PFSK-1 (cell line): ENCODE measurements around the gene EXOC4.

ENCODE experiments used
- FOXP2 ChIP-seq: optimal IDR thresholded peaks from 2 replicates; pipeline ENCODE3; 2011; ENCODE audit warnings: borderline replicate concordance, control low read depth, inconsistent platforms; ENCODE audit not compliant: insufficient read depth; ENCODE audit errors: extremely low read length, extremely low read depth
- POLR2AphosphoS5 ChIP-seq: IDR thresholded peaks from 2 replicates; pipeline ENCODE4 v1.6.1; 2012; ENCODE audit warnings: low read depth, mild to moderate bottlenecking, control low read depth, low read length, moderate library complexity
- SIN3A ChIP-seq: IDR thresholded peaks from 2 replicates; pipeline ENCODE4 v1.6.1; 2012; ENCODE audit warnings: mild to moderate bottlenecking, low read length, moderate library complexity, borderline replicate concordance; ENCODE audit not compliant: insufficient read depth
- TAF1 ChIP-seq: IDR thresholded peaks from 2 replicates; pipeline ENCODE4 v1.6.1; 2012; ENCODE audit warnings: low read length, control low read depth, borderline replicate concordance; ENCODE audit not compliant: insufficient read depth
- TF ChIP-seq, protein P1 (sequence below), 2 experiments: IDR thresholded peaks; 2 replicates each; pipeline versions ENCODE4 v1.6.1 to v1.8.0; 2011 to 2012; ENCODE audit warnings: low read depth in 2 of 2, low read length in 2 of 2, control low read depth in 1 of 2, inconsistent platforms in 1 of 2, mild to moderate bottlenecking in 1 of 2, moderate library complexity in 1 of 2; ENCODE audit not compliant: insufficient read depth in 1 of 2

The EXOC4 gene

DNA sequence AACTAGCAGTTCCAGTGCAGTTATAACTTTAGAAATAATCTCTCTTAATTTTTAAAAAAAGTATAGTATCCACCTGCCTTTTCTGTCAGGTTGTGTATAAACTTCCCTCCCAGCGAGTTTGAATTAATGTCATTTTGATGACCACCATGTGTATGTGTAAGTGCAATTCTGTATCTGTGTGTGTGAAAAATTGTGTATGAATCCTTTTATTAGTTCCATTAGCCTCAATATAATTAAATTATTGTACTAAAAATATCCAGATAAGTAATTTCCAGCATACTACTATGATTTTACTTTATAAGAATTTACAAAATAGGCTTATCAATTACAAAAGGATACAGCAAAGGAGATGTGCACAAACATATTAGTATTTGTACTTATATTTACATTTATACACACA is 453.1 kb downstream of the EXOC4 start:
- no peak for TF ChIP-seq TAF1
- TF ChIP-seq, protein P1, sequence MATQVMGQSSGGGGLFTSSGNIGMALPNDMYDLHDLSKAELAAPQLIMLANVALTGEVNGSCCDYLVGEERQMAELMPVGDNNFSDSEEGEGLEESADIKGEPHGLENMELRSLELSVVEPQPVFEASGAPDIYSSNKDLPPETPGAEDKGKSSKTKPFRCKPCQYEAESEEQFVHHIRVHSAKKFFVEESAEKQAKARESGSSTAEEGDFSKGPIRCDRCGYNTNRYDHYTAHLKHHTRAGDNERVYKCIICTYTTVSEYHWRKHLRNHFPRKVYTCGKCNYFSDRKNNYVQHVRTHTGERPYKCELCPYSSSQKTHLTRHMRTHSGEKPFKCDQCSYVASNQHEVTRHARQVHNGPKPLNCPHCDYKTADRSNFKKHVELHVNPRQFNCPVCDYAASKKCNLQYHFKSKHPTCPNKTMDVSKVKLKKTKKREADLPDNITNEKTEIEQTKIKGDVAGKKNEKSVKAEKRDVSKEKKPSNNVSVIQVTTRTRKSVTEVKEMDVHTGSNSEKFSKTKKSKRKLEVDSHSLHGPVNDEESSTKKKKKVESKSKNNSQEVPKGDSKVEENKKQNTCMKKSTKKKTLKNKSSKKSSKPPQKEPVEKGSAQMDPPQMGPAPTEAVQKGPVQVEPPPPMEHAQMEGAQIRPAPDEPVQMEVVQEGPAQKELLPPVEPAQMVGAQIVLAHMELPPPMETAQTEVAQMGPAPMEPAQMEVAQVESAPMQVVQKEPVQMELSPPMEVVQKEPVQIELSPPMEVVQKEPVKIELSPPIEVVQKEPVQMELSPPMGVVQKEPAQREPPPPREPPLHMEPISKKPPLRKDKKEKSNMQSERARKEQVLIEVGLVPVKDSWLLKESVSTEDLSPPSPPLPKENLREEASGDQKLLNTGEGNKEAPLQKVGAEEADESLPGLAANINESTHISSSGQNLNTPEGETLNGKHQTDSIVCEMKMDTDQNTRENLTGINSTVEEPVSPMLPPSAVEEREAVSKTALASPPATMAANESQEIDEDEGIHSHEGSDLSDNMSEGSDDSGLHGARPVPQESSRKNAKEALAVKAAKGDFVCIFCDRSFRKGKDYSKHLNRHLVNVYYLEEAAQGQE (IDR thresholded peaks at IDR 0.05; ENCODE audit: insufficient read depth in 1 of 2, low read depth in 2 of 2, low read length in 2 of 2), result no peak

- TF ChIP-seq SIN3A (no peak), POLR2AphosphoS5 (no peak), FOXP2 (no peak), TAF1 (no peak)
- TF ChIP-seq, protein P1 (IDR thresholded peaks at IDR 0.05; ENCODE audit: insufficient read depth in 1 of 2, low read depth in 2 of 2, low read length in 2 of 2), result no peak
Observed at GRCh38 chr7:133709036-133709880, 456.4 kb downstream of the EXOC4 start.

GRCh38 chr7:133712544-133712943 is 459.7 kb downstream of the EXOC4 start:
- no peak for TF ChIP-seq POLR2AphosphoS5
- TF ChIP-seq, protein P1 (IDR thresholded peaks at IDR 0.05; ENCODE audit: insufficient read depth in 1 of 2, low read depth in 2 of 2, low read length in 2 of 2), result no peak
- no peak for TF ChIP-seq SIN3A
- no peak for TF ChIP-seq TAF1
- TF ChIP-seq FOXP2, result no peak

GRCh38 chr7:133714654-133715053 is 461.8 kb downstream of the EXOC4 start:
- TF ChIP-seq FOXP2, result no peak
- no peak for TF ChIP-seq POLR2AphosphoS5
- TF ChIP-seq, protein P1 (IDR thresholded peaks at IDR 0.05; ENCODE audit: insufficient read depth in 1 of 2, low read depth in 2 of 2, low read length in 2 of 2), result no peak

DNA sequence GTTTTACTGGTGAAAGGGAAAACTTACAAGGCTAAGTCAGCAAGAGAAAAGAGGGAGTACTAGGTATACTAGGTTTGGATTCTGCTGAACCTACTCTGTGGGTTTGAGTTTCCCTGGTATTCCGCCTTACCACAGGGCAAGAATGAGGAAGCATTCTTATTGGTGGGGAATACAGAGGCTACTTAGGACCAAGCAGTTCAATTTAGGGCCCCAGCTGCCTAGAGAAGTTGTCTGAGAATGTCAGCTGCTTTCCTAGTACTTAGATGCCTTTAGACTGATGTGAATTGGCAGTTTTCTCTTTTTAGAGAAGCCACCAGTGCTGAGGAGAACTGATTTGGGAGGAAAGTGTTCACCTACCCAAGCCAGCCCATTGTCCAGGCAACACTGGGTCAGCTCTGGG is 465.3 kb downstream of the EXOC4 start:
- TF ChIP-seq TAF1 (no peak), POLR2AphosphoS5 (no peak), SIN3A (no peak), FOXP2 (no peak)
- TF ChIP-seq, protein P1 (IDR thresholded peaks at IDR 0.05; ENCODE audit: insufficient read depth in 1 of 2, low read depth in 2 of 2, low read length in 2 of 2), result no peak
